Dermis microvascular lymphatic vessel endothelial cell (primary cell): ENCODE results near the gene RGS6. TPM values are rescaled to one million over a fixed set of nuclear protein-coding genes. Genes with fewer than 3 reads are reported as not detected.

Source experiments
- DNase-seq, 2 donors: peaks; one replicate each; pipeline versions ENCODE4 v3.0.0 to v3.0.0-alpha.2; 2010; ENCODE audit warnings: low read depth in 2 of 2
- total RNA-seq: library from RNA; depleted of rRNA; stranded (reverse); fragments of >200 nt; gene quantifications from 2 replicates; pipeline ENCODE4 v1.2.1, GENCODE V29; 2014

RGS6 gene
- total RNA-seq, 1 donor from 2014 or later, result not detected

- DNase-seq, result no peak
Observed at GRCh38 chr14:72075649-72076334, 143.6 kb downstream of the RGS6 start.

- no peak for DNase-seq
Observed at GRCh38 chr14:72081137-72081536, 148.9 kb downstream of the RGS6 start.

DNA sequence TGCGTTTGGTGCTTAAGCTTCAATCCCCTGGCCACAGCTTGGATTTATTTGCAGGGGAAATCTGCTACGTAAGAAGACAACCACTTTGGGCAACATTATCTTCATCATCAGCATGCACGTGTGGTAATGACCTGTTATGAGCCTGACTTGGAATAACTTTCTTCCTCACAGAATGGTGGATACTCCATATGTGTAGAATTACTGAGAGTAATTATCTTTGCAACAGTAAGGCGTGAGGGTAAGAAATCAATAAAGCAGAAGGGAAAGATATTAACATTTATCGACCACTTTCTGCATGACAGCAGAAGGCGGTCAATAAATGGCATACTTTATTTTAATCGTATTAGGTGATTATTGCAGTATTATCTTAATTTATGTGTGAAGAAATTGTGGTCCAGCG, 152.7 kb downstream of the RGS6 start:
- no peak for DNase-seq

- DNase-seq, result no peak
Observed at GRCh38 chr14:72089625-72090024, 157.4 kb downstream of the RGS6 start.

DNA sequence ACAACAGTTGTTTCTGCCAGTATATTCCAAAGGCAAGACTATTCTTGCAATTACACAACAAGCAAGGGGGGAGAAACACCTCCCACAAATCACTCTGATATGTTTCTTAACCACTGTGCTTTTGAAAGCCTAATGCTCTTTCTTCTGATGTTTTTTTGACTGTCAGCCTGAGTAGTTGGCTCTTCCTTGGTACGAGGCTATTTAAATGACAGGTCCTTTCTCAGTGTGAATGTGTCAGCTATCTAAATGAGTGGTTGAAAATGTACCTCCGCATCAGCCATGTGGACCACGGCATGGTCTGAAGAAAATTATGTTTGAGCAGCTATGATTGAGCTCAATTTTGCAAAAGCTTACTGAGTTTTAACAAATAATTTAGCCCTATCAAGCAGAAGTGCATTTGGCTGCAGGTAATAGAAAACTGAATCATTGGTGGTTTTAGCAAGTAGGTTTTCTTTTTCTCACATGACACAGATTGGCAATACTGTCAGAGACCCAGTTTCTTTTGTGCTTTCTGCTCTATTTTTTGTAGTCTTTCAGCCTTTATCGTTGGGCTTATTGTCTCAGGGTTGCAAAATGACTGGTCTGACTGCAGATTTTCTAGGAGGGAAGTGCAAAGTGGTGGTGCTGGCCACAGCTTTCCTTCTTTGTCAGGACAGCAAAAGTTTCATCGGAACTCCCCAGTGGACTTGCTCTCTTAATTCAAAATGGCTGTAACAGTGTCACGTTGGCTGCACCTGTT, 162.8 kb downstream of the RGS6 start:
- DNase-seq, result no peak

- DNase-seq, result no peak
Observed at GRCh38 chr14:72097173-72097783, 165.0 kb downstream of the RGS6 start.

- DNase-seq, result no peak
Observed at GRCh38 chr14:72098210-72098609, 166.0 kb downstream of the RGS6 start.

GRCh38 chr14:72099566-72099965, 167.3 kb downstream of the RGS6 start:
- no peak for DNase-seq

GRCh38 chr14:72104011-72104613, 171.9 kb downstream of the RGS6 start:
- no peak for DNase-seq

DNA sequence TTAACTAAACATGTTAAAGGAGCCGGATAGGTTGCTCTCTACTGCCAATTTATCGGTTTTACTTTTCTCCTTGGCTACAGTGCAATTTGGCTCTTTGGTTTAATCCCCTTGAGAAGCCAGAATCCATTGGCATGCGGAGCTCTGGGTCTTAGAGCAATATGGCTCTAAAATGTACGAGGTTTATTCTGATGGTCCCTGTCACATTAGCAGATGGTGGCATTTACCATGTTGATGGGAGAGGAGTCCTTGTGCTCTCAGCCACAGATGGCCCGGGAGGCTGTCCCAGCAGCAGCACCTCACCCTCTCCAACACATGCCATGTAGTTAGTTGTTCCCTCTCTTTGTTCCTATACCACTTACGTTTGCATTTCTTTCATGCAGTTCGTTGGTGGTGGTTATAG, 179.7 kb downstream of the RGS6 start:
- no peak for DNase-seq

- no peak for DNase-seq
Observed at GRCh38 chr14:72118841-72119240, 186.6 kb downstream of the RGS6 start.

DNA sequence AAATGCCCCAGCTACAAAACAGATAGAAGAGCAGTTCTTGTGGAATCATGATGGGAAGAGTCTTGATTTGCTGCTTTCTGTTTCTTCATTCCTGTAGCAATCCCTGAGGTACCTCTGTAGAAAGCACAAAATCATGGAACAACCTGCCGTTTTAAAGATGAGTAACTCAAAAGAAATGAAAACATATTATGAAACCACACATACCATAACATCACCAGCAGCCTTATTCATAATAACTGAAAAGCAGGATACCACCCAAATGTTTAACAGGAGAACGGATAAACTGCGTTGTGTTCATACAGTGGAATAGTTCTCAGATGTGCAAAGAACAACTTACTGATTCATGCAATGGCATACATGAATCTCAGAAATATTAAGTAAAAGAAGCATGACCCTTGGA, 188.1 kb downstream of the RGS6 start:
- no peak for DNase-seq

DNA sequence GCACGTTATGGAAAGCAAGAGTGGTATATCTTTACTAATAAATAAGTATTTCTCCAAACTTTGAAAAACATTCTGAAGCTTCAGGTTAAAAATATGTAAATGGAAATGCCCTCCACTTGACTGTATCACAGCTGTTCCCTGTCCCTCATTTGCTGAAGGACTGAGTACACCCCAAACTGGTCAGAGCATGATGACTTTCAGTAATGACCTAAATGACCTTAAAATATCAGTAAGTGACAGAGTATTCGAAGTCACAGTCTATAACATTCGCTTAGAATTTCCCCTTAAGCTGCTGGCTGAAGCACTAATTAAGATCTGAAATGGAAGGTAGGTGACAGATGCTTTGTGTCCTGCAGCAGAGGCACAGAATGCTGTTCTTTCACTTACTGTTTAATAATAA, 191.5 kb downstream of the RGS6 start:
- no peak for DNase-seq

- DNase-seq, result no peak
Observed at GRCh38 chr14:72124171-72124570, 191.9 kb downstream of the RGS6 start.

GRCh38 chr14:72126091-72126490, 193.9 kb downstream of the RGS6 start:
- DNase-seq, result no peak

GRCh38 chr14:72126561-72126960, 194.3 kb downstream of the RGS6 start:
- no peak for DNase-seq

DNA sequence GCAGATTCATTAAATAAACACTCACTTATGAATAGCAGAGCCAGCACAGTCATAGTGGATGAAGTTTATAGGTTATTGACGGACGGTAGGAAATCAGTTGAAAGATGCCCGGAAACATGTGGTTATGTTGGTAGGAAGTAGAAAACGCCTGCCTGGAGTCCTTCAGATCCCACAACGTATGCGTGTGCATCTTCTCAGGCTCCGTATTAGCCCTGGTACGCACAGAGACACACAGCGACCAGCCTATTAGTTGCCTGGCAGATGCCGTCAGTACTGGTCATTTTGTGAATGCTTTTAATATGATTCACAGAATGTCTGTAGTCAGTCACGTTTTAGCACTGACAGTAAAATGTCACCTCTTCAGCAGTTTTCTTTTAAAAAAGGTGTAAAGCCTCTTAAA, 196.4 kb downstream of the RGS6 start:
- DNase-seq, result no peak

GRCh38 chr14:72129291-72129690, 197.1 kb downstream of the RGS6 start:
- DNase-seq, result no peak

DNA sequence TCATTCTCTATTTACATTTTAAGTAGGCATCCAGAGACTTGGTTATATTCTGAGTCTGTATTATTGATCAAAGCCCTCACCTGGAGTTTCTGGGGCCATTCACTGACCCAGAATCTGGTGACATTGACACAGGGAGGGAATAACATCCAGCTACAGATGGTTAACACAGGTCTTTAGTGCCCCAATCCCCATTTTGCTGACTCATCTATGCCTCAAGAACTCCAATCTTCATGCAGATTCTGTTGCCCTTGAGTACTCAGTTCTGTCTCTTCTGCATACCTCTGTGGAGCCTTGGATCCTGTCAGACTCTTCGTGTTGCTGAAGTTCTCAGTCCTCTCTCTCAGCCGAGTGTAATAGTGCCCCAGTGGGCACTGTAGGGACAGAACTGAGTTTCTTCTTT, 208.9 kb downstream of the RGS6 start:
- DNase-seq, result no peak

DNA sequence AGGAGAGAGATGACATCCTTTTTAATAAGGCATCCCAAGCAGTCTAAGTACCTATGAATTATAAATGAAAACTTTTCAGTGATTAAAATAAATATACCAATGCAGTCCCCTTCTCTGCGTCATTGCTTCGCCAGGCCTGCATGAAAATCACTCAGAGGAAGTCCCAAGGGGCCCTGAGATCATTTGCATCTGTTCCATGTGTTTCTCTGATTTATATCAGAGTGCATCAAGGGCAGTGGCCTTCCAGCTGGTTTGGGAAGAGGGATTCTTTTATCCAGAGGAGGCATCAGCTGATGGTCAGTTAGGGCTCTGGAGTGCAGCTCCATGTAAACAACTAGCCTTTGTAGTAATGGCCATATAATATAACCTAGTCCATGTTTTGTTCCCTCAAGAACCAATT, 210.1 kb downstream of the RGS6 start:
- no peak for DNase-seq

GRCh38 chr14:72146241-72146640, 214.0 kb downstream of the RGS6 start:
- DNase-seq, result no peak

- DNase-seq, result no peak
Observed at GRCh38 chr14:72154645-72155378, 222.6 kb downstream of the RGS6 start.
